Osteocyte (in vitro differentiated cells): ENCODE data around the gene PPP3CA. TPM values are rescaled to one million over a fixed set of nuclear protein-coding genes. Genes with fewer than 3 reads are reported as not detected.

Experiments
- DNase-seq: peaks from one replicate; pipeline ENCODE4 v3.0.0; 2021; ENCODE audit warnings: mixed read lengths; ENCODE audit not compliant: unreplicated experiment; ENCODE audit errors: extremely low spot score
- H3K27ac Mint-ChIP-seq: one replicate; pipeline ENCODE4 v1.8.0; 2021; ENCODE audit warnings: mild to moderate bottlenecking, mixed read lengths; ENCODE audit not compliant: unreplicated experiment
- H3K27me3 Mint-ChIP-seq: one replicate; pipeline ENCODE4 v1.8.0; 2021; ENCODE audit warnings: mixed read lengths; ENCODE audit not compliant: unreplicated experiment
- H3K36me3 Mint-ChIP-seq: one replicate; pipeline ENCODE4 v1.8.0; 2021; ENCODE audit warnings: mixed read lengths; ENCODE audit not compliant: unreplicated experiment
- H3K4me1 Mint-ChIP-seq: one replicate; pipeline ENCODE4 v1.8.0; 2021; ENCODE audit warnings: mixed read lengths; ENCODE audit not compliant: unreplicated experiment
- H3K4me3 Mint-ChIP-seq: one replicate; pipeline ENCODE4 v1.8.0; 2021; ENCODE audit warnings: mild to moderate bottlenecking, moderate library complexity, mixed read lengths; ENCODE audit not compliant: unreplicated experiment
- H3K9me3 Mint-ChIP-seq: one replicate; pipeline ENCODE4 v1.8.0; 2021; ENCODE audit warnings: mixed read lengths; ENCODE audit not compliant: unreplicated experiment
- CTCF ChIP-seq: fragments of 200-600 bp; sonication (generic); IDR thresholded peaks from 2 replicates; pipeline ENCODE4 v1.5.0; 2021; ENCODE audit warnings: antibody characterized with exemption, mild to moderate bottlenecking, moderate library complexity
- total RNA-seq: library from RNA; stranded (reverse); gene quantifications from 2 replicates; pipeline ENCODE4 v1.2.1, GENCODE V29; 2021

Gene PPP3CA
- total RNA-seq, 1 donor from 2014 or later = 40.5 TPM

DNA sequence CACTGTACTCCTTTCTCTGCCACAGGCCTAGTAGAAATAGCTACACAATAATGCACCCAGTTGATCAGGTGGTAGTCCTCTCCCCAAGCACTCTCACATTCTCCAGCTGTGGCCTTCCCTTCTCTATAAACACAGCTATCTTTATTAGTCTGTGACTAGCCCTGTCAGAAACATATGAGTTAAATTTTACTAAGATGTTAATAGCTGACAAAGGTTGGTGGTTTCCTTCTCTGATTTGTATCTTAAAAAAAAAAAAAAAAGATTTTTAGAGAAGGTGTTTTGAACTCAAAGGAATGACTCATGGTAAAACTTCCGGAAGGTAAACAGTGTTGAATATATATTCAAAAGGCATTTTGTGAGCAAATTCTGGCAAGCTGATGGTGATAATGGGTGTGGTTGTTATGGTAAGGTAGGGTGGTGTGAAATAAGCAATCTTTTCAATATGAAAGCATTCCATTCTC lies 327.4 kb downstream of the PPP3CA start:
- Mint-ChIP-seq H3K27ac (peak overlapping the region; percentile 15), H3K4me3 (no peak overlapping the region), H3K9me3 (no peaks in the 10 kb centered on the region), H3K27me3 (no peaks in the 10 kb centered on the region), H3K4me1 (peaks cover 50% of the 10 kb centered on the region), H3K36me3 (no peaks in the 10 kb centered on the region)
- DNase-seq = no peak
- TF ChIP-seq CTCF = no peak

GRCh38 chr4:101019313-101019712 lies 328.0 kb downstream of the PPP3CA start:
- no peak overlapping the region for H3K27ac Mint-ChIP-seq
- H3K4me3 Mint-ChIP-seq = no peak overlapping the region
- no peak for TF ChIP-seq CTCF
- H3K27me3 Mint-ChIP-seq = no peaks in the 10 kb centered on the region
- no peaks in the 10 kb centered on the region for H3K36me3 Mint-ChIP-seq
- H3K9me3 Mint-ChIP-seq = no peaks in the 10 kb centered on the region
- no peak for DNase-seq
- H3K4me1 Mint-ChIP-seq = peaks cover 55% of the 10 kb centered on the region

GRCh38 chr4:101018836-101019235 lies 328.5 kb downstream of the PPP3CA start:
- no peak for TF ChIP-seq CTCF
- no peaks in the 10 kb centered on the region for H3K27me3 Mint-ChIP-seq
- H3K36me3 Mint-ChIP-seq = no peaks in the 10 kb centered on the region
- H3K4me3 Mint-ChIP-seq = no peak overlapping the region
- H3K9me3 Mint-ChIP-seq = no peaks in the 10 kb centered on the region
- no peak for DNase-seq
- H3K4me1 Mint-ChIP-seq = peaks cover 59% of the 10 kb centered on the region
- no peak overlapping the region for H3K27ac Mint-ChIP-seq

DNA sequence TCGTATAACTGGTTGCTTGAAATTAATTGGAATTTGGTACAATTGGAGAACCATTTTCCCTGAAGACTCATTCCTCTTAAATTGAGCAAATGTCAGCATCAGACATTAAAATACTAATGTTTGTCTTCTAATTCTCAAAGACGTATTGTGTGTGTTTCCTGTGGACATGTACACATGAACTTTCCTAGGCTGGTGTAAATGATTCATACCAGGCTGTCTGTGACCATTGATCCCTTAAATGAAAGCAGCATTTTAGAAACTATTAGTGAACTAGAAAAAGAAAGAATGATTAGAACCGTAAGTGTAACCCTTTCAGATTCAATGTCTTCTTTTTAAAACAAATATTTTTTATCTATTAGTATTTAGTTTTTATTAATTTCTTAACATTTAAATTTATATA lies 332.9 kb downstream of the PPP3CA start:
- H3K27ac Mint-ChIP-seq = peak overlapping the region; percentile 47
- no peak for TF ChIP-seq CTCF
- no peaks in the 10 kb centered on the region for H3K36me3 Mint-ChIP-seq
- H3K4me1 Mint-ChIP-seq = peaks cover 40% of the 10 kb centered on the region
- no peaks in the 10 kb centered on the region for H3K27me3 Mint-ChIP-seq
- H3K4me3 Mint-ChIP-seq = no peak overlapping the region
- H3K9me3 Mint-ChIP-seq = no peaks in the 10 kb centered on the region
- DNase-seq = no peak

GRCh38 chr4:101010987-101011386 lies 336.3 kb downstream of the PPP3CA start:
- H3K4me3 Mint-ChIP-seq = no peak overlapping the region
- DNase-seq = no peak
- peaks cover 39% of the 10 kb centered on the region for H3K4me1 Mint-ChIP-seq
- no peaks in the 10 kb centered on the region for H3K36me3 Mint-ChIP-seq
- H3K27ac Mint-ChIP-seq = no peak overlapping the region
- H3K9me3 Mint-ChIP-seq = no peaks in the 10 kb centered on the region
- no peak for TF ChIP-seq CTCF
- H3K27me3 Mint-ChIP-seq = no peaks in the 10 kb centered on the region
